SU-DHL-6 (cell line): ENCODE measurements around the gene LPXN.

ENCODE experiments used
- H2AFZ ChIP-seq: fragments of 200-600 bp; sonication (generic); 2 replicates; pipeline ENCODE4 v1.6.1; 2014; ENCODE audit warnings: low read depth, mild to moderate bottlenecking, moderate library complexity, mixed read lengths, antibody characterized with exemption, low read length; ENCODE audit not compliant: severe bottlenecking
- H3F3A ChIP-seq: fragments of 200-600 bp; shearing (Covaris generic); 2 replicates; pipeline ENCODE4 v1.6.0; 2016; ENCODE audit warnings: antibody characterized with exemption, mild to moderate bottlenecking; ENCODE audit not compliant: insufficient read depth
- H3K27ac ChIP-seq: fragments of 200-600 bp; sonication (generic); 2 replicates; pipeline ENCODE4 v1.5.1; 2016; ENCODE audit warnings: low read depth, mild to moderate bottlenecking, low read length, moderate library complexity, mixed read lengths
- H3K27me3 ChIP-seq: fragments of 200-600 bp; sonication (generic), shearing (Covaris generic); 2 replicates; pipeline ENCODE4 v1.6.0; 2014; ENCODE audit warnings: mild to moderate bottlenecking, low read length
- H3K36me3 ChIP-seq: fragments of 200-600 bp; sonication (generic); 2 replicates; pipeline ENCODE4 v1.6.1; 2014; ENCODE audit warnings: mild to moderate bottlenecking, low read length, mixed read lengths
- H3K4me2 ChIP-seq: fragments of 300-600, 200-600 bp; shearing (Covaris generic), sonication (generic); 2 replicates; pipeline ENCODE4 v1.6.0; 2014; ENCODE audit warnings: low read length, low read depth, mild to moderate bottlenecking; ENCODE audit not compliant: poor library complexity, severe bottlenecking
- H3K4me3 ChIP-seq: fragments of 200-600 bp; sonication (generic); 2 replicates; pipeline ENCODE4 v1.5.1; 2014; ENCODE audit warnings: antibody characterized with exemption, low read length, mild to moderate bottlenecking, mixed read lengths; ENCODE audit not compliant: insufficient read depth, poor library complexity, severe bottlenecking
- H3K79me2 ChIP-seq: fragments of 200-600 bp; sonication (generic); 2 replicates; pipeline ENCODE4 v1.6.1; 2014; ENCODE audit warnings: mild to moderate bottlenecking, low read length, moderate library complexity; ENCODE audit not compliant: insufficient read depth
- H3K9ac ChIP-seq: fragments of 200-600 bp; sonication (generic); 2 replicates; pipeline ENCODE4 v1.7.0; 2014; ENCODE audit warnings: mild to moderate bottlenecking, low read length
- H3K9me2 ChIP-seq: fragments of 200-600 bp; sonication (generic); replicated peaks from 2 replicates; pipeline ENCODE4 v1.6.1; 2014; ENCODE audit warnings: low read length; ENCODE audit not compliant: insufficient read depth
- H3K9me3 ChIP-seq: fragments of 200-600 bp; sonication (generic); 2 replicates; pipeline ENCODE4 v1.6.1; 2014; ENCODE audit warnings: low read length, mixed read lengths; ENCODE audit not compliant: insufficient read depth
- H4K20me1 ChIP-seq: fragments of 200-600 bp; sonication (generic); 2 replicates; pipeline ENCODE4 v1.6.1; 2014; ENCODE audit warnings: low read depth, mild to moderate bottlenecking, antibody characterized with exemption, low read length, moderate library complexity, mixed read lengths
- CTCF ChIP-seq: fragments of 200-600 bp; sonication (generic); IDR thresholded peaks from one replicate; pipeline ENCODE4 v1.5.1; 2017; ENCODE audit warnings: antibody characterized with exemption, mild to moderate bottlenecking, low read length, moderate library complexity; ENCODE audit not compliant: insufficient read depth, poor library complexity, severe bottlenecking
- EZH2phosphoT487 ChIP-seq: fragments of 200-600 bp; sonication (generic), shearing (Covaris generic); conservative IDR thresholded peaks from 2 replicates; pipeline ENCODE4 v1.6.1; 2018; ENCODE audit warnings: mild to moderate bottlenecking, antibody characterized with exemption, low read length, moderate library complexity, mixed read lengths

Gene LPXN

DNA sequence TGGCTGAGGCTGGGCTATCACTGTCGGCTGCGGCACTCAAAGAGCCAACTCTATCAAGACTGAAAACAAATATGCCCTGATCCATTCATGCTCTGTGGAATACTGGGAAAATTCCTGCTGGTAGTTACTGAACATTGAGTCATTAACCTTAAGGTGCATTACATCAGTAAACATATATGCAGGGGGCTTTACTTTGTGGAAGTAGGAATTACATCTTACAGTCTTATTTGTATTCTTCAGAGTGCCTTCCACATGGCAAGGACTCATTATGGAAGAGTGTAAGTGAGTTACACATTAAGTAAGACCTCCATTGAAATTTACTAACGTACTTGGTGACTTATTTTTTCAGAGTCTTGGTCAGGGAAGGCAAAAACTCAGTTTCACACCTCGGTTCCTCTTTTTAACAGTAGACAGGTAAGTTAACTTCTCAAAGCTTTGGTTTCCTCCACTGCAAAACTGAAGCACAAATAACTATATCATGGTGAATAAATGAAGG, 72.2 kb downstream of the LPXN start:
- no peaks in the 10 kb centered on the region for H3F3A ChIP-seq
- no peaks in the 10 kb centered on the region for H3K9me3 ChIP-seq
- H3K79me2 ChIP-seq, result no peaks in the 10 kb centered on the region
- no peak overlapping the region for H3K9ac ChIP-seq
- no peaks in the 10 kb centered on the region for H3K9me2 ChIP-seq
- TF ChIP-seq CTCF (no peak), EZH2phosphoT487 (no peak)
- no peaks in the 10 kb centered on the region for H3K27me3 ChIP-seq
- H3K4me3 ChIP-seq, result no peak overlapping the region
- no peak overlapping the region for H3K27ac ChIP-seq
- no peak overlapping the region for H2AFZ ChIP-seq
- H3K36me3 ChIP-seq, result no peaks in the 10 kb centered on the region
- no peak overlapping the region for H3K4me2 ChIP-seq
- H4K20me1 ChIP-seq, result no peaks in the 10 kb centered on the region

DNA sequence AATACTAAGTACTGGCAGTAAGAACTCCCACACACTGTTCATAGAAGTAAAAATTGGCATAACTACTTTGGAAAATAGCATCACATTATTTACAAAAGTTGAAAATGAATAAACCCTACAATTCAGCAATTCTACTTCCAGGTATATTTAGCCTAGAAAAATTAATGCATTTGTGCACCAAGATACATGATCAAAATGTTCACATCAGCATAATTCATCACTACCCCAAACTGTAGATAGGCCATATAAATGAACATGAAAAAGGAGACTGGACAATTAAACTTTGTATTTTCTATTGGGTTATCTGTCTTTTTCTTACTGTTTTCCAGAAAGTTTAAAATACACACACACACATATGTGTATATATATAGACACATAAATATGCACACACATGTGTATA, 73.7 kb downstream of the LPXN start:
- TF ChIP-seq CTCF (no peak), EZH2phosphoT487 (no peak)
- H3K9me3 ChIP-seq, result no peaks in the 10 kb centered on the region
- H3K36me3 ChIP-seq, result no peaks in the 10 kb centered on the region

GRCh38 chr11:58498464-58498863, 77.2 kb downstream of the LPXN start:
- no peaks in the 10 kb centered on the region for H4K20me1 ChIP-seq
- no peak overlapping the region for H3K27ac ChIP-seq
- H3K27me3 ChIP-seq, result no peaks in the 10 kb centered on the region
- no peaks in the 10 kb centered on the region for H3K9me2 ChIP-seq
- no peaks in the 10 kb centered on the region for H3F3A ChIP-seq
- TF ChIP-seq CTCF (no peak), EZH2phosphoT487 (no peak)
- no peak overlapping the region for H3K4me3 ChIP-seq
- no peak overlapping the region for H3K4me2 ChIP-seq
- no peaks in the 10 kb centered on the region for H3K79me2 ChIP-seq
- no peaks in the 10 kb centered on the region for H3K36me3 ChIP-seq
- no peaks in the 10 kb centered on the region for H3K9me3 ChIP-seq
- no peak overlapping the region for H3K9ac ChIP-seq
- H2AFZ ChIP-seq, result no peak overlapping the region

More for the DNA sequence above, 73.7 kb downstream of the LPXN start:
- Histone ChIP-seq H2AFZ (no peak overlapping the region), H3K79me2 (no peaks in the 10 kb centered on the region), H3K4me3 (no peak overlapping the region), H3F3A (no peaks in the 10 kb centered on the region), H3K27me3 (no peaks in the 10 kb centered on the region), H3K4me2 (no peak overlapping the region), H4K20me1 (no peaks in the 10 kb centered on the region), H3K9ac (no peak overlapping the region), H3K9me2 (no peaks in the 10 kb centered on the region), H3K27ac (no peak overlapping the region)

- Histone ChIP-seq H3K36me3 (no peaks in the 10 kb centered on the region), H3K27ac (no peak overlapping the region), H3K9me2 (no peaks in the 10 kb centered on the region), H3K9ac (no peak overlapping the region), H3K27me3 (no peaks in the 10 kb centered on the region), H3K4me2 (no peak overlapping the region), H3K4me3 (no peak overlapping the region), H4K20me1 (no peaks in the 10 kb centered on the region), H3K79me2 (no peaks in the 10 kb centered on the region), H3F3A (no peaks in the 10 kb centered on the region), H3K9me3 (no peaks in the 10 kb centered on the region), H2AFZ (no peak overlapping the region)
- TF ChIP-seq EZH2phosphoT487, result no peak
- TF ChIP-seq CTCF, result no peak
Observed at GRCh38 chr11:58497951-58498350, 77.7 kb downstream of the LPXN start.
